IMR-90 (cell line): ENCODE data around the gene SPATA21. TPM values are rescaled to one million over a fixed set of nuclear protein-coding genes. Genes with fewer than 3 reads are reported as not detected.

Experiments used
- ATAC-seq: fragments of 200-7000 bp; cut with Tn5 transposase; 2 replicates; pipeline ENCODE4 v1.9.1; 2020; ENCODE audit warnings: low read depth, mild to moderate bottlenecking, moderate library complexity
- BruUV-seq: library from RNA; stranded (reverse); fragments of 400-500 nt; replicated peaks from 2 replicates; lab custom pipeline; 2021; lab: Mats Ljungman, UMichigan
- CTCF ChIA-PET: fragments of 300-600 bp; formaldehyde crosslinking; extraction: SDS; loops from one replicate; lab custom pipeline; 2021; ENCODE audit warnings: antibody characterized with exemption; lab: Yijun Ruan, JAX
- POLR2A ChIA-PET: fragments of 300-600 bp; sonication (Branson Sonifier 250); formaldehyde crosslinking; loops from one replicate; lab custom pipeline; 2022; ENCODE audit warnings: antibody characterized with exemption; ENCODE audit not compliant: unreplicated experiment; lab: Charles Lee
- DNase-seq: peaks from one replicate; pipeline ENCODE4 v3.0.0; 2013
- H2AFZ ChIP-seq: replicated peaks from 2 replicates; pipeline ENCODE3; 2013; ENCODE audit warnings: low read length, mild to moderate bottlenecking; ENCODE audit not compliant: poor library complexity
- H2AK5ac ChIP-seq: 2 replicates; pipeline ENCODE4 v1.6.1; 2013; ENCODE audit warnings: low read depth, low read length, inconsistent platforms
- H2AK9ac ChIP-seq: replicated peaks from 2 replicates; pipeline ENCODE3; 2013; ENCODE audit warnings: mild to moderate bottlenecking, low read depth, low read length, moderate library complexity; ENCODE audit not compliant: poor library complexity
- H2BK120ac ChIP-seq: 2 replicates; pipeline ENCODE4 v1.6.1; 2013; ENCODE audit warnings: low read depth, low read length, inconsistent platforms
- H2BK15ac ChIP-seq: 3 replicates; pipeline ENCODE4 v1.6.1; 2013; ENCODE audit warnings: low read depth, low read length, inconsistent platforms
- H2BK20ac ChIP-seq: 2 replicates; pipeline ENCODE4 v1.6.1; 2013; ENCODE audit warnings: low read depth, mild to moderate bottlenecking, inconsistent platforms, low read length, moderate library complexity
- H2BK5ac ChIP-seq: 2 replicates; pipeline ENCODE4 v1.6.1; 2013; ENCODE audit warnings: mild to moderate bottlenecking, low read depth, low read length, inconsistent platforms; ENCODE audit not compliant: poor library complexity, severe bottlenecking
- H3K14ac ChIP-seq: replicated peaks from 2 replicates; pipeline ENCODE4 v1.6.1; 2013; ENCODE audit warnings: low read depth, low read length, inconsistent platforms
- H3K18ac ChIP-seq: 2 replicates; pipeline ENCODE4 v1.6.1; 2013; ENCODE audit warnings: low read depth, low read length, control low read depth
- H3K23ac ChIP-seq: 2 replicates; pipeline ENCODE4 v1.6.1; 2013; ENCODE audit warnings: low read depth, low read length, inconsistent platforms
- H3K27ac ChIP-seq: 2 replicates; pipeline ENCODE4 v1.5.1; 2013; ENCODE audit warnings: mild to moderate bottlenecking, control low read depth, low read length; ENCODE audit not compliant: insufficient read depth
- H3K27me3 ChIP-seq: 2 replicates; pipeline ENCODE4 v1.6.1; 2013; ENCODE audit warnings: low read length; ENCODE audit not compliant: control insufficient read depth, insufficient read depth
- H3K36me3 ChIP-seq: 2 replicates; pipeline ENCODE4 v1.6.1; 2013; ENCODE audit warnings: low read length, mixed read lengths; ENCODE audit not compliant: control insufficient read depth, insufficient read depth
- H3K4ac ChIP-seq: 2 replicates; pipeline ENCODE4 v1.6.1; 2013; ENCODE audit warnings: low read depth, low read length, inconsistent platforms
- H3K4me1 ChIP-seq: 2 replicates; pipeline ENCODE4 v1.6.1; 2013; ENCODE audit warnings: low read length, mixed read lengths; ENCODE audit not compliant: control insufficient read depth, insufficient read depth
- H3K4me2 ChIP-seq: 2 replicates; pipeline ENCODE4 v1.6.1; 2013; ENCODE audit warnings: low read depth, mild to moderate bottlenecking, control low read depth, low read length, moderate library complexity
- H3K4me3 ChIP-seq: 2 replicates; pipeline ENCODE4 v1.5.1; 2013; ENCODE audit warnings: low read depth, mild to moderate bottlenecking, control low read depth, low read length, moderate library complexity; ENCODE audit not compliant: insufficient read depth
- H3K56ac ChIP-seq: 2 replicates; pipeline ENCODE4 v1.6.1; 2013; ENCODE audit warnings: low read length, inconsistent platforms; ENCODE audit not compliant: insufficient read depth; ENCODE audit errors: extremely low read depth
- H3K79me1 ChIP-seq, 2 experiments: 2 replicates each; pipeline ENCODE4 v1.6.1; 2013; ENCODE audit warnings: low read length in 2 of 2, inconsistent platforms in 1 of 2, low read depth in 1 of 2
- H3K9ac ChIP-seq: 2 replicates; pipeline ENCODE4 v1.6.1; 2013; ENCODE audit warnings: low read depth, low read length, control low read depth
- H3K9me1 ChIP-seq: 2 replicates; pipeline ENCODE4 v1.6.1; 2013; ENCODE audit warnings: low read length, inconsistent platforms; ENCODE audit not compliant: insufficient read depth
- H3K9me3 ChIP-seq: 2 replicates; pipeline ENCODE4 v1.6.1; 2013; ENCODE audit warnings: low read length; ENCODE audit not compliant: control insufficient read depth, insufficient read depth
- H4K20me1 ChIP-seq: 2 replicates; pipeline ENCODE4 v1.6.1; 2013; ENCODE audit warnings: low read length, inconsistent platforms; ENCODE audit not compliant: insufficient read depth
- H4K5ac ChIP-seq: 2 replicates; pipeline ENCODE4 v1.6.1; 2013; ENCODE audit warnings: mild to moderate bottlenecking, low read depth, low read length, control low read depth
- H4K8ac ChIP-seq, 2 experiments: 2 replicates each; pipeline ENCODE4 v1.6.1; 2013; ENCODE audit warnings: low read depth in 2 of 2, low read length in 2 of 2, control low read depth in 1 of 2, inconsistent platforms in 1 of 2
- H4K91ac ChIP-seq: 2 replicates; pipeline ENCODE4 v1.6.1; 2013; ENCODE audit warnings: low read depth, low read length, inconsistent platforms; ENCODE audit not compliant: insufficient read depth
- BHLHE40 ChIP-seq: fragments of 150-350 bp; IDR thresholded peaks from 2 replicates; pipeline ENCODE4 v1.6.1; 2016; ENCODE audit warnings: mild to moderate bottlenecking, low read depth, low read length
- CEBPB ChIP-seq: IDR thresholded peaks from 2 replicates; pipeline ENCODE4 v1.6.1; 2012; ENCODE audit warnings: low read depth, low read length, improper control_type of control experiment
- CHD1 ChIP-seq: IDR thresholded peaks from 2 replicates; pipeline ENCODE4 v1.6.1; 2012; ENCODE audit warnings: low read depth, low read length, improper control_type of control experiment
- CTCF ChIP-seq: conservative IDR thresholded peaks from 2 replicates; pipeline ENCODE4 v1.5.1; 2012; ENCODE audit warnings: mild to moderate bottlenecking, low read depth, low read length, improper control_type of control experiment
- ELK1 ChIP-seq: fragments of 150-350 bp; IDR thresholded peaks from 2 replicates; pipeline ENCODE4 v1.6.1; 2016; ENCODE audit warnings: low read depth, mild to moderate bottlenecking, low read length, moderate library complexity, borderline replicate concordance
- FOS ChIP-seq: fragments of 150-350 bp; IDR thresholded peaks from 2 replicates; pipeline ENCODE4 v1.6.1; 2016; ENCODE audit warnings: low read depth, low read length
- MAFK ChIP-seq: IDR thresholded peaks from 2 replicates; pipeline ENCODE4 v1.6.1; 2012; ENCODE audit warnings: low read depth, low read length, improper control_type of control experiment
- MAZ ChIP-seq: IDR thresholded peaks from 2 replicates; pipeline ENCODE4 v1.6.1; 2012; ENCODE audit warnings: low read depth, mild to moderate bottlenecking, low read length, improper control_type of control experiment, moderate library complexity, borderline replicate concordance
- MXI1 ChIP-seq: IDR thresholded peaks from 2 replicates; pipeline ENCODE4 v1.6.1; 2012; ENCODE audit warnings: low read depth, mild to moderate bottlenecking, low read length, moderate library complexity, borderline replicate concordance
- NFE2L2 ChIP-seq: fragments of 150-350 bp; IDR thresholded peaks from 2 replicates; pipeline ENCODE4 v1.6.1; 2016; ENCODE audit warnings: low read depth, mild to moderate bottlenecking, low read length
- POLR2A ChIP-seq: IDR thresholded peaks from 2 replicates; pipeline ENCODE4 v1.6.1; 2012; ENCODE audit warnings: mild to moderate bottlenecking, low read depth, low read length
- RAD21 ChIP-seq: IDR thresholded peaks from 2 replicates; pipeline ENCODE4 v1.6.1; 2012; ENCODE audit warnings: low read length, improper control_type of control experiment
- RCOR1 ChIP-seq: IDR thresholded peaks from 2 replicates; pipeline ENCODE4 v1.6.1; 2012; ENCODE audit warnings: mild to moderate bottlenecking, low read length, improper control_type of control experiment; ENCODE audit not compliant: insufficient replicate concordance
- RFX5 ChIP-seq: IDR thresholded peaks from 2 replicates; pipeline ENCODE4 v1.8.0; 2012; ENCODE audit warnings: low read depth, mild to moderate bottlenecking, low read length, moderate library complexity
- SMC3 ChIP-seq: fragments of 150-350 bp; IDR thresholded peaks from 2 replicates; pipeline ENCODE4 v1.6.1; 2016; ENCODE audit warnings: low read depth, mild to moderate bottlenecking, antibody characterized with exemption, low read length, moderate library complexity
- WGBS, 2 experiments: methylation state at CpG; one replicate each; pipeline versions ENCODE4 v1.1.5 to v1.1.7; 2013; ENCODE audit warnings: missing lambda C conversion rate in 2 of 2; ENCODE audit not compliant: insufficient read length in 1 of 2; ENCODE audit errors: extremely low coverage in 2 of 2; 5-methylcytosine and 5-hydroxymethylcytosine counted together
- dilution Hi-C: fragments of 300-500 bp; cut with HindIII; formaldehyde crosslinking; loops from one replicate; pipeline ENCODE4 v1.14.3; 2018; ENCODE audit warnings: low sequenced_read_pairs; ENCODE audit not compliant: unreplicated experiment
- in situ Hi-C: fragments of 300-500 bp; cut with MboI; formaldehyde crosslinking; loops from 3 replicates; pipeline ENCODE4 v1.14.3; 2019; ENCODE audit warnings: low sequenced_read_pairs, inconsistent platforms, mixed read lengths
- intact Hi-C: fragments of 100-400 bp; cut with micrococcal nuclease; formaldehyde crosslinking; loops from 2 replicates; pipeline ENCODE4 v1.10.0; 2022
- polyA plus RNA-seq, 3 experiments: library from polyadenylated mRNA; depleted of rRNA; stranded (reverse); fragments of >200 nt; gene quantifications; 2 replicates each; pipeline ENCODE4 v1.2.3, GENCODE V29; 2012; ENCODE audit warnings: low replicate concordance in 1 of 3
- total RNA-seq: library from RNA; depleted of rRNA; stranded (reverse); fragments of >200 nt; gene quantifications from 2 replicates; pipeline ENCODE4 v1.2.3, GENCODE V29; 2012
- TF ChIP-seq, protein P1 (sequence below): fragments of 150-350 bp; IDR thresholded peaks from 2 replicates; pipeline ENCODE4 v1.6.1; 2017; ENCODE audit warnings: mild to moderate bottlenecking, antibody characterized with exemption, low read length, low read depth

Gene SPATA21
- total and polyA plus RNA-seq, 2 of the 4 experiments (the other 2 are of a cell fraction): not detected

DNA sequence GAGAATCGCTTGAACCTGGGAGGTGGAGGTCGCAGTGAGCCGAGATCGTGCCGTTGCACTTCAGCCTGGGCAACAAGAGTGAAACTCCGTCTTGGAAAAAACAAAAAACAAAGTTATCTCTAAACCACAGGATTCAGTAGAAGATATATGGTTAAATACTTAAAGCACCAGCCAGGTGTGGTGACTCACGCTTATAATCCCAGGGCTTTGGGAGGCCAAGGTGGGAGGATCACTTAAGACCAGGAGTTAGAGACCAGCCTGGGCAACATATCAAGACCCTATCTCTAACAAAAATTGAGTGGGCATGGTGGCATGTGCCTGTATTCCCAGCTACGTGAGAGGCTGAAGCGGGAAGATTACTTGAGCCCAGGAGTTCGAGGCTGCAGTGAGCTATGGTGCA, 8.9 kb upstream of the SPATA21 start:
- peaks cover 38% of the 10 kb centered on the region; the same call in 1 of the 2 replicates for H4K20me1 ChIP-seq
- H3K56ac ChIP-seq: no peak overlapping the region
- no peaks in the 10 kb centered on the region for H3K27me3 ChIP-seq
- no peaks in the 10 kb centered on the region for H3K9me3 ChIP-seq
- H3K23ac ChIP-seq: no peak overlapping the region
- peaks cover 2% of the 10 kb centered on the region for H3K4me1 ChIP-seq
- peaks cover 60% of the 10 kb centered on the region for H3K36me3 ChIP-seq
- H2BK15ac ChIP-seq: no peak overlapping the region
- H3K4ac ChIP-seq: no peak overlapping the region
- H3K9me1 ChIP-seq: peaks cover 9% of the 10 kb centered on the region; the same call in 1 of the 2 replicates
- no peak overlapping the region for H2AFZ ChIP-seq
- in situ Hi-C loops: no loop called here
- H3K18ac ChIP-seq: no peak overlapping the region
- H3K4me2 ChIP-seq: no peak overlapping the region
- no peak overlapping the region for H4K8ac ChIP-seq
- no TSS peak for BruUV-seq
- TF ChIP-seq RAD21 (no peak), RCOR1 (no peak), NFE2L2 (no peak), MXI1 (no peak), CHD1 (no peak), RFX5 (no peak), MAFK (no peak), MAZ (no peak), SMC3 (no peak), ELK1 (no peak), CTCF (no peak), BHLHE40 (no peak), FOS (no peak), POLR2A (no peak), CEBPB (no peak)
- TF ChIP-seq, protein P1, sequence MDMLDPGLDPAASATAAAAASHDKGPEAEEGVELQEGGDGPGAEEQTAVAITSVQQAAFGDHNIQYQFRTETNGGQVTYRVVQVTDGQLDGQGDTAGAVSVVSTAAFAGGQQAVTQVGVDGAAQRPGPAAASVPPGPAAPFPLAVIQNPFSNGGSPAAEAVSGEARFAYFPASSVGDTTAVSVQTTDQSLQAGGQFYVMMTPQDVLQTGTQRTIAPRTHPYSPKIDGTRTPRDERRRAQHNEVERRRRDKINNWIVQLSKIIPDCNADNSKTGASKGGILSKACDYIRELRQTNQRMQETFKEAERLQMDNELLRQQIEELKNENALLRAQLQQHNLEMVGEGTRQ: no peak
- no peak overlapping the region for H2AK5ac ChIP-seq
- dilution Hi-C loops: no loop called here
- CTCF ChIA-PET: no interaction called here
- DNase-seq (no peak), ATAC-seq (no peak)
- no peak overlapping the region for H2BK120ac ChIP-seq
- intact Hi-C loops: no loop called here
- H3K14ac ChIP-seq: no peak overlapping the region
- POLR2A ChIA-PET: interaction anchor here (0.6 kb wide), 1 partner anchor 83 kb away, joined by 3 read pairs; no protein-coding TSS in a partner anchor
- no peak overlapping the region for H4K5ac ChIP-seq
- H2AK9ac ChIP-seq: no peak overlapping the region
- H4K91ac ChIP-seq: no peak overlapping the region
- H3K9ac ChIP-seq: no peak overlapping the region
- H2BK5ac ChIP-seq: no peak overlapping the region
- no peak overlapping the region for H3K27ac ChIP-seq
- no peak overlapping the region for H3K4me3 ChIP-seq
- no peak overlapping the region for H2BK20ac ChIP-seq
- no CpG with 5 or more reads among the region's 10 CpGs for WGBS, 2 experiments
- H3K79me1 ChIP-seq: peaks cover 34 to 89% of the 10 kb centered on the region in 2 experiments
